CD14-positive monocyte (primary cell): ENCODE measurements around the gene CDH13. TPM values are rescaled to one million over a fixed set of nuclear protein-coding genes. Genes with fewer than 3 reads are reported as not detected.

ENCODE experiments used
- DNase-seq, 3 donors: peaks; one replicate each; pipeline ENCODE4 v3.0.0-alpha.2; 2011 to 2022
- H2AFZ ChIP-seq: 2 replicates; pipeline ENCODE4 v1.6.0; 2012; ENCODE audit warnings: mild to moderate bottlenecking, low read depth, low read length, inconsistent platforms; ENCODE audit not compliant: insufficient read depth, poor library complexity, severe bottlenecking
- H3K27ac ChIP-seq, 2 donors: 1 replicate in 1 of 2; 2 replicates in 1 of 2; pipeline ENCODE4 v1.5.1; 2012 to 2013; ENCODE audit warnings: low read length in 2 of 2, control low read depth in 1 of 2, inconsistent platforms in 1 of 2, low read depth in 1 of 2, mild to moderate bottlenecking in 1 of 2
- H3K27me3 ChIP-seq, 2 donors: one replicate each; pipeline versions ENCODE4 v1.6.0 to v1.6.1; 2011 to 2013; ENCODE audit warnings: low read length in 2 of 2; ENCODE audit not compliant: control insufficient read depth in 2 of 2, insufficient read depth in 2 of 2
- H3K36me3 ChIP-seq, 2 donors: replicated peaks in 1 of 2; 1 replicate in 1 of 2; 2 replicates in 1 of 2; pipeline versions ENCODE4 v1.5.1 to v1.6.1; 2012 to 2013; ENCODE audit warnings: low read length in 2 of 2, control low read depth in 1 of 2, inconsistent platforms in 1 of 2, mild to moderate bottlenecking in 1 of 2; ENCODE audit not compliant: insufficient read depth in 2 of 2, control insufficient read depth in 1 of 2
- H3K4me1 ChIP-seq, 2 donors: 1 replicate in 1 of 2; 2 replicates in 1 of 2; pipeline versions ENCODE4 v1.5.1 to v1.6.1; 2012 to 2013; ENCODE audit warnings: low read length in 2 of 2, control low read depth in 1 of 2, inconsistent platforms in 1 of 2, mild to moderate bottlenecking in 1 of 2, moderate library complexity in 1 of 2; ENCODE audit not compliant: insufficient read depth in 2 of 2, control insufficient read depth in 1 of 2
- H3K4me2 ChIP-seq: replicated peaks from 2 replicates; pipeline ENCODE3; 2012; ENCODE audit warnings: low read length, moderate library complexity, mild to moderate bottlenecking; ENCODE audit not compliant: poor library complexity, severe bottlenecking; ENCODE audit errors: extremely low read depth
- H3K4me3 ChIP-seq, 3 experiments: fragments of 200-600 bp in 1 of 3; sonication (generic) in 1 of 3; replicated peaks in 1 of 3; 1 replicate in 2 of 3; 2 replicates in 1 of 3; pipeline ENCODE4 v1.5.1; 2011 to 2013; ENCODE audit warnings: low read length in 3 of 3, mild to moderate bottlenecking in 3 of 3, control low read depth in 2 of 3, low read depth in 2 of 3, inconsistent platforms in 1 of 3, moderate library complexity in 1 of 3
- H3K79me2 ChIP-seq: 2 replicates; pipeline ENCODE4 v1.6.0; 2012; ENCODE audit warnings: mild to moderate bottlenecking, control low read depth, inconsistent platforms, low read length, moderate library complexity; ENCODE audit not compliant: insufficient read depth
- H3K9ac ChIP-seq: 2 replicates; pipeline ENCODE4 v1.6.0; 2017; ENCODE audit warnings: low read length, mild to moderate bottlenecking; ENCODE audit not compliant: insufficient read depth, poor library complexity, severe bottlenecking
- H3K9me3 ChIP-seq, 2 donors: replicated peaks in 1 of 2; 1 replicate in 1 of 2; 2 replicates in 1 of 2; pipeline versions ENCODE4 v1.5.1 to v1.6.1; 2012 to 2013; ENCODE audit warnings: low read length in 2 of 2, control low read depth in 1 of 2; ENCODE audit not compliant: control insufficient read depth in 1 of 2, insufficient read depth in 1 of 2
- H4K20me1 ChIP-seq: 2 replicates; pipeline ENCODE4 v1.6.0; 2012; ENCODE audit warnings: mild to moderate bottlenecking, low read length, control low read depth, moderate library complexity; ENCODE audit not compliant: insufficient read depth
- H3K27ac Mint-ChIP-seq, 7 donors: one replicate each; pipeline ENCODE4 v1.8.0; 2020; ENCODE audit warnings: mild to moderate bottlenecking in 7 of 7, mixed read lengths in 7 of 7, moderate library complexity in 6 of 7, inconsistent platforms in 2 of 7
- H3K27me3 Mint-ChIP-seq, 3 donors: one replicate each; pipeline ENCODE4 v1.8.0; 2021 to 2022; ENCODE audit warnings: low read depth in 3 of 3, mild to moderate bottlenecking in 3 of 3, mixed read lengths in 3 of 3, moderate library complexity in 3 of 3, inconsistent platforms in 1 of 3
- H3K36me3 Mint-ChIP-seq, 2 donors: one replicate each; pipeline ENCODE4 v1.8.0; 2020; ENCODE audit warnings: mixed read lengths in 2 of 2, inconsistent platforms in 1 of 2, mild to moderate bottlenecking in 1 of 2
- H3K4me1 Mint-ChIP-seq: one replicate; pipeline ENCODE4 v1.8.0; 2020; ENCODE audit warnings: mild to moderate bottlenecking, mixed read lengths
- H3K4me3 Mint-ChIP-seq, 2 donors: one replicate each; pipeline ENCODE4 v1.8.0; 2020; ENCODE audit warnings: mild to moderate bottlenecking in 2 of 2, mixed read lengths in 2 of 2, moderate library complexity in 1 of 2
- H3K9me3 Mint-ChIP-seq, 7 donors: one replicate each; pipeline ENCODE4 v1.8.0; 2020 to 2022; ENCODE audit warnings: mixed read lengths in 7 of 7, mild to moderate bottlenecking in 6 of 7, moderate library complexity in 6 of 7, inconsistent platforms in 2 of 7
- CTCF ChIP-seq: fragments of 200-600 bp; IDR thresholded peaks from one replicate; pipeline ENCODE4 v1.8.0; 2022; ENCODE audit warnings: antibody characterized with exemption, mild to moderate bottlenecking
- WGBS: methylation state at CpG from one replicate; pipeline ENCODE4 v1.1.5; 2013; ENCODE audit warnings: missing lambda C conversion rate; ENCODE audit not compliant: insufficient coverage; 5-methylcytosine and 5-hydroxymethylcytosine counted together
- intact Hi-C, 2 donors: fragments of 100-400 bp; cut with micrococcal nuclease; formaldehyde crosslinking; loops; one replicate each; pipeline versions ENCODE4 v1.15.0 to v1.15.1; 2023
- polyA plus RNA-seq, 3 donors: library from polyadenylated mRNA; depleted of rRNA in 1 of 3; unstranded in 2 of 3; stranded (reverse) in 1 of 3; fragments of 300-500 nt in 2 of 3; fragments of >200 nt in 1 of 3; fragmentation: Illumina TruSeq in 2 of 3; gene quantifications; 1 replicate in 2 of 3; 2 replicates in 1 of 3; pipeline ENCODE4 v1.2.3, GENCODE V29; 2012 to 2021

Gene CDH13
- polyA plus RNA-seq, 3 donors, result 0.13 to 0.19 TPM; not detected in 1

DNA sequence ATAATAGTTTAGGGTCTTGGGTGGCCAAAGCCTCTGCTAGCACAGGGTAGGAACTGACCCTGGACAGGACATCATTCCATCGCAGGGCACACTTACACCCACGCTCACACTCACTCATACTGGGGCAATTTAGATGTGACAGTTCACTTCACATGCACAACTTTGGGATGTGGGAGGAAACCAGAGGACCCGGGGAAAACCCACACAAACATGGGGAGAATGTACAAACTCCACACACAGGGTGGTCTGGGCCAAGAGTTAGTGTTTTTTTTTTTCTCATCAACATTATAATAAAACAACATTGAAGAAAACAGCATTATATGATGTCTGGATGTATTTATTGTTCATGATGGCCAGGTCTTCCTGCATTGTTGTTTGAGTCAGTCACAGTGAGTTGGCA, 93.6 kb downstream of the CDH13 start:
- Mint-ChIP-seq H3K27me3 (peaks cover 0 to 5% (median 3%) of the 10 kb centered on the region in 3 donors), H3K36me3 (no peaks in the 10 kb centered on the region), H3K27ac (no peak overlapping the region), H3K4me1 (no peaks in the 10 kb centered on the region), H3K4me3 (no peak overlapping the region), H3K9me3 (peaks cover 0 to 3% (median 0%) of the 10 kb centered on the region in 7 donors)
- Histone ChIP-seq H4K20me1 (no peaks in the 10 kb centered on the region), H2AFZ (no peak overlapping the region), H3K79me2 (no peaks in the 10 kb centered on the region), H3K9ac (no peak overlapping the region), H3K4me3 (no peak overlapping the region), H3K36me3 (no peaks in the 10 kb centered on the region), H3K4me1 (no peaks in the 10 kb centered on the region), H3K27ac (no peak overlapping the region), H3K9me3 (no peaks in the 10 kb centered on the region), H3K27me3 (no peaks in the 10 kb centered on the region), H3K4me2 (no peak overlapping the region)
- intact Hi-C loops, result no loop called here
- TF ChIP-seq CTCF, result no peak
- DNase-seq, result no peak
- WGBS, result no CpG with 5 or more reads among the region's 3 CpGs

- no peak overlapping the region for H2AFZ ChIP-seq
- peaks cover 0 to 5% of the 10 kb centered on the region in 2 donors for H3K9me3 ChIP-seq
- TF ChIP-seq CTCF, result no peak
- DNase-seq, result no peak
- no peak overlapping the region for H3K4me2 ChIP-seq
- no CpG with 5 or more reads among the region's 2 CpGs for WGBS
- Mint-ChIP-seq H3K36me3 (no peaks in the 10 kb centered on the region), H3K27ac (no peak overlapping the region), H3K27me3 (peaks cover 0 to 3% (median 0%) of the 10 kb centered on the region in 3 donors), H3K4me1 (peaks cover 2% of the 10 kb centered on the region), H3K9me3 (peaks cover 0 to 13% (median 6%) of the 10 kb centered on the region in 7 donors), H3K4me3 (no peak overlapping the region)
- no peaks in the 10 kb centered on the region for H3K4me1 ChIP-seq
- no peaks in the 10 kb centered on the region for H4K20me1 ChIP-seq
- H3K27me3 ChIP-seq, result no peaks in the 10 kb centered on the region
- no peak overlapping the region for H3K4me3 ChIP-seq
- H3K79me2 ChIP-seq, result no peaks in the 10 kb centered on the region
- intact Hi-C loops, result no loop called here
- H3K9ac ChIP-seq, result no peak overlapping the region
- H3K27ac ChIP-seq, result no peak overlapping the region
- H3K36me3 ChIP-seq, result no peaks in the 10 kb centered on the region
These were observed 99.5 kb downstream of the CDH13 start for GRCh38 chr16:82726306-82726705.
